NCI-H2196 treated with DMSO at 0.1 percent for 48 hours (cell line): ENCODE data around the gene CHCHD5.
"Not testable (repeated sequence)": the region's sequence is repeated elsewhere in the genome, so short reads cannot be mapped to it uniquely, and the experiment has no call there.

Source experiments
- DNase-seq: peaks from one replicate; lab custom pipeline; 2025; ENCODE audit not compliant: unreplicated experiment; lab: John Stamatoyannopoulos, UW

CHCHD5 gene

DNA sequence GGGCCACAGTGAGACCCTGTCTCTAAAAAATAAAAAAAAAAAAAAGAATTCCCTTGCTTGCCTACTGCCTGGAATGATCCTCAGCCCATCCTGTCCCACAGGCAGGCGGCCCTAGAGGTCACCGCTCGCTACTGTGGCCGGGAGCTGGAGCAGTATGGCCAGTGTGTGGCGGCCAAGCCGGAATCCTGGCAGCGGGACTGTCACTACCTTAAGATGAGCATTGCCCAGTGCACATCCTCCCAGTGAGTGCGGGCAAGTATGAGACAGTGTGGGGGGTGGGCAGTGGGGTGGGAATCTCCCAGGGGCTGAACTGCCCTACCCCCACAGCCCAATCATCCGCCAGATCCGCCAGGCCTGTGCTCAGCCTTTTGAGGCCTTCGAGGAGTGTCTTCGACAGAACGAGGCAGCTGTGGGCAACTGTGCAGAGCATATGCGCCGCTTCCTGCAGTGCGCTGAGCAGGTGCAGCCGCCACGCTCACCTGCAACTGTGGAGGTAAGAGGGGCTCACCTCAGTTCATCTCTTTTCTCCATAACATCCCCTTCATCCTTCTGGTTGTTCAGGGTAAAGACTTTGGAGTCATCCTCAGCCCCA, 1.6 kb downstream of the CHCHD5 start:
- DNase-seq: no peak

DNA sequence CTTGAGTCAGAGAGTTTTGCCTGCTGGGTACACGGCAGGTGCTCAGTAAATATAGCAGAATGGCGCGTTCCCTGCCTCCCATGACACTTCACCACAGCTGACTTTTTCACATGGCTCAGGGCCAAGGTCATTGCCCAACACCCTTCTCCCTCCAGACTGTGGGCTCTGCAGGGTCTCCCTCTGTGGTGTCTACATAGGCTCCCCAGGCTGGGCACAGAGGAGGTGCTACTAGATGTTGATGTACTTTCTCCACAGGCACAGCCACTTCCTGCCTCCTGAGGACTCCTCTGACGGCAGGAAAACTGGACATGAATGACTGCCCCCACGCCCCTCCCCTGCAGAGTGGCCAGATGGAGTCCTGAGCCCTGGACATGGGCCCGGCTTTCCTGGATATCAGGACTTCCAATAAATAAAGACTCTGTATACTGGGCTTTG, 4.2 kb downstream of the CHCHD5 start:
- DNase-seq: peak; percentile 58

DNA sequence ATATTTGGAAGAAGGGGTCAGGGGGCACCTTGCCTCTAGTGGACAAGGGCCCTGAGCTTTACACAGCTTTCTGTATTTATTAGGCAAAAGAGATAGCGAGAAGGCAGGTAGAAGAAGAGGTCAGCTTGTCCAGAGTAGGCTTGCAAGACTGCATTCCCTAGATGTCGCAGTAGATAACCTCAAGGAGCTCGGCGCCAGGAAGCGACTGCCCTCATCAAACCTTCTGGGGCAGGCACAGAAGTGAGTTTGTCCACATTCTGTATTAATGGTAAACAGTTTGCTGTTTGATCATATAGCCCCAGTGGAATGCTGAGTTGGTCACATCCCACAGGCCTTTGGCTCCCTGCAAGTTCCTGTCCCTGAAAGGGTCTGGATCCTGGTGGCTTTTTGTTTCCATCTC, 7.0 kb downstream of the CHCHD5 start:
- DNase-seq: no peak

DNA sequence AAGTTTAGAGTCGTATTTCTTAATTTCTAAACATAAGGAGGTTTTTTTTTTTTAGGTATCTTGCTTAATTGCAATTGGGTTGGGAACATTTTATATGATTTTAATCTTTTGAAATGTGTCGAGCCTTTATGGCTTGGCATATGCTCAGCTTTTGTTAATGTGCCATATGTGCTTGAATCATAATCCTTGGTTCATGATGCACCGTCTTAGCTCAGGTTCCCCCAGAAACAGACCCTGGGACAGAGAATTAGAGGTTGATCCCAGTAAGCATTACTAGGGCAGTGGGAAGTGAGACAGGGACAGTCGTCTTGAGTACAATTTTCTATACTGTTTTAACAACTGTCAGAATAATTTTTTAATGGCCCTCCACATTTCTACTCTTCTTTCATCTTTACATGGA, 9.3 kb downstream of the CHCHD5 start:
- DNase-seq: no peak

DNA sequence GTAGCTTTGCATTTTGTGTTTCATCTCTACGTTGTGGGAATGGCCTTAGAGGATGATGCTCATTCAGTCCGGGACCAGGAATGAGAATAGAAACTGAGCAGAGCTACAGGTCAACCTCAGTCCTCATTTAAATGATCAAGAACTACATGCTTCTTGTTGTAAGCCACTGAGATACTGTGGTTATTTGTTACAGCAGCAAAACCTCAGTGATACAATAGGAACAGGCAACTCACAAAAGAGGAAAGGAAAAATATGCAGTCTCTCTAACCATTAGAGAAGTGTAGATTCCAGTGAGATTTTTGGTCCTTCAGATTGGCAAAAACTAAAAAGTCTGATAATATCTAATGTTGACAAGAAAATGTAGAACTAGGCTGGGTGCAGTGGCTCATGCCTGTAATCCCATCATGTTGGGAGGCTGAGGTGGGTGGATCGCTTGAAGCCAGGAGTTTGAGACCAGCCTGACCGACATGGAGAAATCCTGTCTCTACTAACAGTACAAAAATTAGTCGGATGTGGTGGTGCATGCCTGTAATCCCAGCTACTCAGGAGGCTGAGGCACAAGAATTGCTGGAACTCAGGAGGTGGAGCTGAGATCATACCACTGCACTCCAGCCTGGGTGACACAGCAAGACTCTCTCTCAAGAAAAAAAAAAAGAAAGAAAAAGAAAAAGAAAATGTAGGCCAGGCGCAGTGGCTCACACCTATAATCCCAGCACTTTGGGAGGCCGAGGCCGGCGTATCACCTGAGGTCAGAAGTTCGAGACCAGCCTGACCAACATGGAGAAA, 13.3 kb downstream of the CHCHD5 start:
- no peak for DNase-seq

DNA sequence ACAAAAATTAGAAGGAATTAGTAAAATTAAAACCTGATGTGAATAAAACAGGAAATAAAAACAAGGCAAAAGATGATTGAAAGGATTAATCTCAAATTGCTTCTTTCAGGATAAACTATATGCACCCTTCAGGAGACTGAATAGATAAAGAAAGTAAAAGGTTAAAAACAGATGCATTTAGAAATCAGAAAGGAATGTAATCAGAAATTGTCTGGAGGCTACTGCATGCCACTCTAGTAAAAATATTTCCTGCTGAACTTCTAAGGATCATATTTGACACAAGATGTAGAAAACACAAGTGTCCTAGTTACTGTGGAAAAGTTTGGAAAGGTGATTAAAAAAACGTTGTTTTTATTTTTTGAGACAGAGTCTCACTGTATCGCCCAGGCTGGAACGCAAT, 16.2 kb downstream of the CHCHD5 start:
- no peak for DNase-seq

DNA sequence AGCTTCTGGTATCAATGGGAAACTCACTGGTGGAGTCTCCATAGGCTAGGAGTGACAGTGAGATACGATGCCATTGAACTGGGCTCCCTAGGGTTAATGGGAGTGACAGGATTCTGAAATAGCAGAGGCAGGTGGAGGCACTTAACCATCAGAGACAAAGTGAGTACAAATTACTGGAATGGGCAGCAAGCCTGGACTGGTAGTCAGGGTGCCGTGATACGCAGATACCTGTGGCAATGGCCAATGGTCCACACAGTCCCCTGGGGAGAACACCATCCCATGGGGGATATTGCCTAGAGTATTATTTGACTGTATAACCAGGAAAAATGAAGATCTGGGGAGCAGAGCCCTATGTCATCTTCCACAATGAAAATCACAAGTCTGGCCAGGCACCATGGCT, 17.3 kb downstream of the CHCHD5 start:
- DNase-seq: no peak

DNA sequence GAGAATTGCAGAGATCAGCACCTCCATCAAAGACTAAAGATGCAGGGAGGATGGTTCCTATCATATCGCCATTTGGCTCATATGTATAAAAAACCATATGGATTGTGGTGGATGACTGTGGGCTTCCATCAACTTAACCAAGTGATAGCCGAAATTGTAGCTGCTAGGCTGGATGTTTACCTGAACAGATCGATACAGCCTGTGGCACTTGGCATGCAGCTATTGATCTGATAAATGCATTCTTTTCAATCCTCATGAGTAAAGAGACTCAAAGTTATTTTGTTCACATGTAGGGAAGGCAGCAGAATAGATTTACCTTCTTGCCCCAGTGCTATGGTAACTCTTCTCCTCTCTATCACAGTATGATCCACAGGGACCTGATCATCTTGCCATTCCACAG, 18.5 kb downstream of the CHCHD5 start:
- DNase-seq: no peak

DNA sequence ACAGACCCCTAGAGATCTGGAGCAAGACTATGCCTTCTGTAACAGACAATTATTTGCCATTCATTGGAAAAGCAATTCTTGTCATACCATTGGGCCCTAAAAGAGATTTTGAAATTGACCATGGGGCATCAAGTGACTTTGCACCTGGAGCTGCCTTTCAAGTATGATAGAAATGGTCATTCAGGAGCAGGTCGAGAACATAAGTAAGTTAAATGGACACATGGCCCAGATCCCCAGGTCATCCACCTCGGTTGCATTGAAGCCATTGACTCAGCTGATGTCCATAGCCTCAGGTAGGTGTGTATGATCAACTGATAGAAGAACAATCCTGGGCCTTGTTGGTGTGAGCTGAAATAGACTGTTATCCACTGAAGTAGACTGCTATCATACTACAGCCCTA, 19.3 kb downstream of the CHCHD5 start:
- DNase-seq: no peak

DNA sequence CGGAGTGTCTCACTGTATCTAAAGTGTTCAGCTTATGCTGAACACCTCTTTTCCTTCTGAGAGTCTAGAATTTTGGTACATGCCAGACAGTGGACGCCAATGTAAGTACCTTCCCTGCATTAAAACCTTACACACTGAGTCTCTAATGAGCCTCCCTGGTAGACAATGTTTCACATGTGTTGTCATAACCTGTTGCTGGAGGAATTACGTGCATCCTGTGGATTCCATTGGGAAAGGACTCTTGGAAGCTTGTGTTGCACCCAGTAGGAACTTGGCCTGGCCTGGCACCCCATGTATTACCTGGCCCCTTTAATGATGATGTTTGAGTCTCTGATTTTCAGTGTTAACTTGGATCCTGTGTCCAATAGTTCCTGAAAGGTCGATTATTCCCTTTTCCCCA, 20.5 kb downstream of the CHCHD5 start:
- no peak for DNase-seq

DNA sequence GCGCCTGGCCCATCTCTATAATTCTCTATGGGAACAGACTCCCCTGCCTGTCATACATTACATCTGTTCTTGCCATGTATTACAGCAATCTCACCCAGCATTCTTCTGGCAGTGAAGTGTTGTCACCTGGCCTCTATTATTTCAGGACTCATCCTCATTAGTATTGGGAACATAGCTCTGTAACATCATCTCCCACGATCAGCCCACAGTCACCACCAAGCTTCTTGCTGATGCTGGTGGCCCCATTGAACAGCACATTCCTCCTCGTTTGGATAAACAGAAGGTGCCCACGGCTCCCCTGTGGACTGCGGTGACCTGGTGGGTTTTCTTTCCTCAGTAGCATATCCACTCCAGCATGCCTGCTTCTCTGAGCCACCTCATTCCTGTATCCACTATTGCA, 21.5 kb downstream of the CHCHD5 start:
- DNase-seq: no peak

DNA sequence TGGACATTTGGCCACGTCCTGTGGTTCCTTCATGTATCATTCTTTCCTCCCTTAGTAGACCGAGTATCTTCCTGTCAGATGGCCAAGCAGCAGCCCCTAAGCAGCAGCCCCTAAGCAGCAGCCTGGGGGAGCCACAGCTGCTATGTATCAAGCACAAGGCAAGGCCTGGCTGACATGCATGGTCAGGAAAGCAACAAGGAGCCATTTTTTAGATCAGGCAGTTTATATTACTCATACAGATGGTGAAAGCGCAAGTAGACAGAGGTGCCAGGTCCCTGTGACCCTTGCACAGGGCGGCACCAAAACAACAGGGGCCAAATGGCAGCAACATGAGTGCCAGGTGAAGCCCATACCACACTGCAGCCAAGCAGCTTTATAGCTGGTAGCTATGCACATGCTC, 22.1 kb downstream of the CHCHD5 start:
- no peak for DNase-seq

DNA sequence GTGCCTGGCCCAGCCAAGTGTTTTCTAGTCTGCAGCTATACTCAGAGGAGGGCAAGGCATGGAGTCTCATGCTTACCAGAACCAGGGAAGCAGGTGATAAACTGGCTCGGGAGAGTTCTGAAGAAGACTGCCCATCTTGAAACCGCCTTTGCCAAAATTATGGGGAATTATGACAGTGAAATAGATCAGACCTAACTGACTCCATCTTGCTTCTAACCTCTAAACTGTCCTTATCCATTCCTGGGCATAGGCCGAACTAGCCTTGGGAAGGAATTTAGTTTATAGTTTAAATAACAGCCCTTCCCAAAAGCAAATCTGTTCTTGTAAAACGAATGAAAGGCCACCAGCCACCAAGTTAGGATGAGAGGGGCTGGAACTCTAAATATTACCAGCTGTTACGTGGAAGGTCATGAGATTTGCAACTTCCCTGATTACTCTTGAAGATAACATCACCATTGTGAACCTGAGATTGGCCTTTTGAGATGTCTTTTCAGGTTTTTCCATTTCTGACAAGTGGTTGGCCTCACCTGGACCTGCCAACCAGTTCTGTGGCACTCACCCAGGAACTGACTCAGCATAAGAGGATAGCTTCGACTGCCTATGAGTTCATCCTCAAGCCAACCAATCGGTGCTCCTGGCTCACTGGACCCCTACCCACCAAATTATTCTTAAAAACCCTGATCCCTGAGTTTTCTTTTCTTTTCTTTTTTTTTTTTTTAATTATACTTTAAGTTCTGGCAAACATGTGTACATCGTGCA, 23.4 kb downstream of the CHCHD5 start:
- DNase-seq: no peak

DNA sequence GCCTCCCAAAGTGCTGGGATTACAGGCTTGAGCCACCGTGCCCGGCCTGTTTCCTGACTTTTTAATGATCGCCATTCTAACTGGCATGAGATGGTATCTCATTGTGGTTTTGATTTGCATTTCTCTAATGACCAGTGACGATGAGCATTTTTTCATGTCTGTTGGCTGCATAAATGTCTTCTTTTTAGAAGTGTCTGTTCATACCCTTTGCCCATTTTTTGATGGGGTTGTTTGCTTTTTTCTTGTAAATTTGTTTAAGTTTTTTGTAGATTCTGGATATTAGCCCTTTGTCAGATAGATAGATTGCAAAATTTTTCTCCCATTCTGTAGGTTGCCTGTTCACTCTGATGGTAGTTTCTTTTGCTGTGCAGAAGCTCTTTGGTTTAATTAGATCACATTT, 24.9 kb downstream of the CHCHD5 start:
- DNase-seq: not testable (repeated sequence)

DNA sequence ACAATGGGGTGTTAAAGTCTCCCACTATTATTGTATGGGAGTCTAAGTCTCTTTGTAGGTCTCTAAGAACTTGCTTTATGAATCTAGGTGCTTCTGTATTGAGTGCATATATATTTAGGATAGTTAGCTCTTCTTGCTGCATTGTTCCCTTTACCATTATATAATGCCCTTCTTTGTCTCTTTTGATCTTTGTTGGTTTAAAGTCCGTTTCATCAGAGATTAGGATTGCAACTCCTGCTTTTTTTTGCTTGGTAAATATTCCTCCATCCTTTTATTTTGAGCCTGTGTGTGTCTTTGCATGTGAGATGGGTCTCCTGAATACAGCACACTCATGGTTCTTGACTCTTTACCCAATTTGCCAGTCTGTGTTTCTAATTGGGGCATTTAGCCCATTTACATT, 27.9 kb downstream of the CHCHD5 start:
- not testable (repeated sequence) for DNase-seq

DNA sequence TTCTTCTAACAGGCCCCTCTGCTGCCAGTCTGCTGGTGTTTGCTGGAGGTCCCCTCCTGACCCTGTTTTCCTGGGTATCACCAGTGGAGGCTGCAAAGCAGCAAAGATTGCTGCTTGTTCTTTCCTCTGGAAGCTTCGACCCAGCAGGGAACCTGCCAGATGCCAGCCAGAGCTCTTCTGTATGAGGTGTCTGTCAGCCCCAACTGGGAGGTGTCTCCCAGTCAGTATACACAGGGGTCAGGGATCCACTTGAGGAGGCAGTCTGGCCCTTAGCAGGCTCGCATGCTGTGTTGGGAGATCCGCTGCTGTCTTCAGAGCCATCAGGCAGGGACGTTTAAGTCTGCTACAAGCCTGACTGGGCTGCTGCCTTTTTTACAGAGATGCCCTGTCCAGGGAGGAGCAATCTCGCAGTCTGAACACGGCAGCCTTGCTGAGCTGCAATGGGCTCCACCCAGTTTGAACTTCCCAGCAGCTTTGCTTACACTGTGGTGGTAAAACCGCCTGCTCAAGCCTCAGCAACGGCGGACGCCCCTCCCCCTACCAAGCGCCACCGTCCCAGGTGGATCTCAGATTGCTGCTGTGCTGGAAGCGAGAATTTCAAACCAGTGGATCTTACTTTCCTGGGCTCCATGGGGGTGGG, 29.9 kb downstream of the CHCHD5 start:
- no peak for DNase-seq

DNA sequence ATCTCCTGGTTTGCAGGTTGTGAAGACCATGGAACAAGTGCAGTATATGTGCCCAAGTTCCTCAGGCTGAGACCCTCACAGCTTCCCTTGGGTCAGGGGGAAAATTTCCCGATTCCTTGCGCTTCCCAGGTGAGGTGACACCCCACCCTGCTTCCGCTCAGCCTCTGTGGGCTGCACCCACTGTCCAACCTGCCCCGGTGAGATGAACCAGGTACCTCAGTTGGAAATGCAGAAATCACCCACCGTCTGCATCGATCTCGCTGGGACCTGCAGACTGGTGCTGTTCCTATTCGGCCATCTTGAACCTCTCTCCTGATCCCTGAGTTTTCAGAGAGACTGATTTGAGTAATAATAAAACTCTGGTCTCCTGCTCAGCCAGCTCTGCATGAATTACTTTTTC, 30.6 kb downstream of the CHCHD5 start:
- no peak for DNase-seq

DNA sequence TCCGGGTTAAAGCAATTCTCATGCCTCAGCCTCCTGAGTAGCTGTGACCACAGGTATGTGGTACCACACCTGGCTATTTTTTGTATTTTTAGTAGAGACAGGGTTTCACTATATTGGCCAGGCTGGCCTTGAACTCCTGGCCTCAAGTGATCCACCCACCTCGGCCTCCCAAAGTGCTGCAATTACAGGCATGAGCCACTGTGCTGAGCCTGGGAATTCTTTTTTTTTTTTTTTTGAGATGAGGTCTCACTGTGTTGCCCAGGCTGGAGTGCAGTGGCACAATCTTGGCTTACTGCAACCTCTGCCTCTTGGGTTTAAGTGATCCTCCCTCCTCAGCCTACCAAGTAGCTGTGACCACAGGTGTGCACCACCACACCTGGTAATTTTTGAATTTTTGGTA, 31.4 kb downstream of the CHCHD5 start:
- not testable (repeated sequence) for DNase-seq

DNA sequence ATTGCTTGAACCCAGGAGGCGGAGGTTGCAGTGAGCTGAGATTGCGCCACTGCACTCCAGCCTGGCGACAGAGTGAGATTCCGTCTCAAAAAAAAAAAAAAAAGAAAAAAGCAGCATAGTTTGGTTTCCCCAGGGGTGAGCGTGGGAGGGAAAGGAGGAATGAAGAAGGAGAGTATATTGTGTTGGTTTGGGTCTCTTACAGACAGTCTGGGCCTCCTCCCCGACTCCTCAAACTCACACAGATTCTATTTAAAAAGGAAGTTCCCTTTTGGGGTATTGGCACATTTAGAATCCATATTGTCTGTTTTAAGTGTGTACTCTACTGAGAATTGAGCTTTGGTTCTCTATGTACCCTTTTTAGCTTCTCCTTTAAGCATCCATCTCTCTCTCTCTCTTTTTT, 34.0 kb downstream of the CHCHD5 start:
- DNase-seq: no peak

DNA sequence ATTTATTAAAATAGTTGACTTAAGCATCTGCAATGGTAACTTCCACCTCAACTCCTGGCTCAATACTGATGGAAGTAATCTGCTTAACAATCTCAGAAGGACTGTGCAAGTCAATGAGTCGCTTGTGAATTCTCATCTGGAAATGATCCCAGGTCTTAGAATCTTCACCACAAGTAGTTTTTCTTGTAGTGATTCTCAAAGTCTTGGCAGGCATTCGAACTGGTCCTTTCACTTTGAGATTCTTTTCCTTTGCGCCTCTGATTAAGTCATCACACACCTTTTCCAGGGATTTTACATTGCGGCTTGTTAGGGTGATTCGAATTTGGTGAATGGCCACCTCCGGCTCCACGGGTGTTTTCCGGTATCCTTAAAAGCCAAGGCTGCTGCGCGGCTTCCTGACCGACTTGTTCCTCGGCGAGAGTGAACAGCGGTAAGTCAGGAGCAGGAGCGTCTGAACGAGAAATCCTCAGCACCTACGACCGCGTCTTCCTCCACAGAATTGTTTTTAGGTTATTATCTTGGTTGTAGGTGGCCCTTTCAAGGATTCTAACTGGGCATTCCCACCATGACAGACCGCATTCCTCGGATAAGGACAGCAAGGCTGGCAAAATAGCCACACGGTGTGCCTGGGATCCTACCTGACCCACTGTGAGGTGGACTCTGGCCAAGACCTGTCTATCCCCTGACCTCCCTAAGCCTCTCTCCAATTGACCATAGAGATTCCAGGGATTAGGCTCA, 37.5 kb downstream of the CHCHD5 start:
- DNase-seq: no peak

DNA sequence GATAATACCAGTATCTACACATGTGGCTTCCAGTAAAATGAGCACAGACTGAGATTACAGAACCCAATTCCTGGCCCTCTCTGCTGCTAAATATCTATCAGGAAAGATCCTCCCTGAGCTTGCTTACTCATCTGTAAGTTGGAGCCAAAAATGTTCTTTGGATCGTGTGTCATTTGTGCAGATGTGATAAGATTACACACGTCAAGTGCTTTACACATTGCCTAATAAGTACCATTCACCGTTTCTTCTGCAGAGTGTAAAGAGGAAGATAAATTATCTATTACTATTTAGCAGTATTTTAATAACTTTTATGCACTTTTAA, 38.1 kb downstream of the CHCHD5 start:
- DNase-seq: peak; percentile 35
